AG04450 (cell line): ENCODE measurements around the gene EXOC4. TPM values are rescaled to one million over a fixed set of nuclear protein-coding genes. Genes with fewer than 3 reads are reported as not detected.

Source experiments
- CTCF ChIA-PET: fragments of 300-600, 350-600 bp; formaldehyde crosslinking; extraction: SDS; loops from one replicate; lab custom pipeline; 2022; ENCODE audit warnings: antibody characterized with exemption, inconsistent platforms; lab: Charles Lee
- POLR2A ChIA-PET: fragments of 350-600 bp; formaldehyde crosslinking; extraction: SDS; loops from one replicate; lab custom pipeline; 2021; ENCODE audit warnings: antibody characterized with exemption, inconsistent platforms; lab: Yijun Ruan, JAX
- DNase-seq: peaks from one replicate; pipeline ENCODE4 v3.0.0-alpha.2; 2011; ENCODE audit warnings: low read depth, low spot score
- H3K27ac ChIP-seq: one replicate; pipeline ENCODE4 v1.5.1; 2012; ENCODE audit warnings: low read depth, low read length, control low read depth
- H3K27me3 ChIP-seq: one replicate; pipeline ENCODE4 v1.6.0; 2012; ENCODE audit warnings: low read length; ENCODE audit not compliant: control insufficient read depth, insufficient read depth
- H3K4me3 ChIP-seq: 2 replicates; pipeline ENCODE4 v1.5.1; 2011; ENCODE audit warnings: mild to moderate bottlenecking, low read depth, low read length, control low read depth
- H3K9me3 ChIP-seq: 2 replicates; pipeline ENCODE4 v1.5.1; 2012; ENCODE audit warnings: low read length; ENCODE audit not compliant: control insufficient read depth, insufficient read depth
- polyA plus RNA-seq: library from polyadenylated mRNA; depleted of rRNA; stranded (reverse); fragments of >200 nt; gene quantifications from 2 replicates; pipeline ENCODE4 v1.2.3, GENCODE V29; 2011
- TF ChIP-seq, protein P1 (sequence below): IDR thresholded peaks from 2 replicates; pipeline ENCODE4 v1.5.1; 2011; ENCODE audit warnings: low read depth, low read length, control low read depth, inconsistent platforms

Gene EXOC4
- polyA plus RNA-seq, 1 experiment: 73.5 TPM

DNA sequence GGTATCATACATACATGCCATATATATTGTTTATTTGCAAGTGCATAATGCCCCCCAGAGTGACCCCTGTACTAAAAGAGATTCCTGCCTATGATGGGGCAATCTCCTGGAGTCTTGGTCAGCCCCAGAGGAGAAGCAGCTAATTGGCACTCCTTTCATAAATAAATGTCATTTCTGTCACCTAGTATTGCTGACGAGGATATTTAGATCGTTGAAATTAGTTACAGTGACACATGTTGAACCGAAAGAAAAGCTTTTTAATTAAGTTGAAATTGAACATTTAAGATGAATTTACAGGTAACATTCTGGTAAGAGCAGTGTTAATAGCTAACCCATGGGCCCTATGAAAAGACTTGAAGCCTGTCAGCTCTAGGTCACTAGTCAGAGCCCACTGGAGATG lies 663.7 kb downstream of the EXOC4 start:
- no peak overlapping the region for H3K27ac ChIP-seq
- H3K9me3 ChIP-seq: no peaks in the 10 kb centered on the region; the same call in 1 of the 2 replicates
- no peak overlapping the region for H3K4me3 ChIP-seq
- ChIA-PET POLR2A (no interaction called here), CTCF (no interaction called here)
- TF ChIP-seq, protein P1, sequence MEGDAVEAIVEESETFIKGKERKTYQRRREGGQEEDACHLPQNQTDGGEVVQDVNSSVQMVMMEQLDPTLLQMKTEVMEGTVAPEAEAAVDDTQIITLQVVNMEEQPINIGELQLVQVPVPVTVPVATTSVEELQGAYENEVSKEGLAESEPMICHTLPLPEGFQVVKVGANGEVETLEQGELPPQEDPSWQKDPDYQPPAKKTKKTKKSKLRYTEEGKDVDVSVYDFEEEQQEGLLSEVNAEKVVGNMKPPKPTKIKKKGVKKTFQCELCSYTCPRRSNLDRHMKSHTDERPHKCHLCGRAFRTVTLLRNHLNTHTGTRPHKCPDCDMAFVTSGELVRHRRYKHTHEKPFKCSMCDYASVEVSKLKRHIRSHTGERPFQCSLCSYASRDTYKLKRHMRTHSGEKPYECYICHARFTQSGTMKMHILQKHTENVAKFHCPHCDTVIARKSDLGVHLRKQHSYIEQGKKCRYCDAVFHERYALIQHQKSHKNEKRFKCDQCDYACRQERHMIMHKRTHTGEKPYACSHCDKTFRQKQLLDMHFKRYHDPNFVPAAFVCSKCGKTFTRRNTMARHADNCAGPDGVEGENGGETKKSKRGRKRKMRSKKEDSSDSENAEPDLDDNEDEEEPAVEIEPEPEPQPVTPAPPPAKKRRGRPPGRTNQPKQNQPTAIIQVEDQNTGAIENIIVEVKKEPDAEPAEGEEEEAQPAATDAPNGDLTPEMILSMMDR: no peak
- no peak for DNase-seq
- no peaks in the 10 kb centered on the region for H3K27me3 ChIP-seq

DNA sequence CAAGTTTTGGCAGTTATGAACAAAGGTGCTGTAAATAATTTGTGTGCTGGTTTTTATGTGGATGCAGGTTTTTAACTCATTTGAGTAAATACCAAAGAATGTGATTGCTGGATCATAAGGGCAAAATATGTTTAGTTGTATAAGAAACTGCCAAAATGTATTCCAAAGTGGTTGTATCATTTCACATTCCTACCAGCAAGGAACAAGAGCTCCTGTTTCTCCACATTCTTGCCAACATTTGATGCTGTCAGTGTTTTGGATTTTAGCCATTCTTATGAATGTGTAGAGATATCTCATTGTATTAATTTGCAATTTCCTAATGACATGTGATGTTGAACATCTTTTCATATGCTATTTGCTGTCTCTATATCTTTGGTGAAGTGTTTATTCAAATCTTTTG lies 666.9 kb downstream of the EXOC4 start:
- Histone ChIP-seq H3K27me3 (no peaks in the 10 kb centered on the region), H3K27ac (no peak overlapping the region), H3K9me3 (no peaks in the 10 kb centered on the region; the same call in 1 of the 2 replicates), H3K4me3 (no peak overlapping the region)
- TF ChIP-seq, protein P1: no peak
- CTCF ChIA-PET: no interaction called here
- POLR2A ChIA-PET: no interaction called here
- no peak for DNase-seq

DNA sequence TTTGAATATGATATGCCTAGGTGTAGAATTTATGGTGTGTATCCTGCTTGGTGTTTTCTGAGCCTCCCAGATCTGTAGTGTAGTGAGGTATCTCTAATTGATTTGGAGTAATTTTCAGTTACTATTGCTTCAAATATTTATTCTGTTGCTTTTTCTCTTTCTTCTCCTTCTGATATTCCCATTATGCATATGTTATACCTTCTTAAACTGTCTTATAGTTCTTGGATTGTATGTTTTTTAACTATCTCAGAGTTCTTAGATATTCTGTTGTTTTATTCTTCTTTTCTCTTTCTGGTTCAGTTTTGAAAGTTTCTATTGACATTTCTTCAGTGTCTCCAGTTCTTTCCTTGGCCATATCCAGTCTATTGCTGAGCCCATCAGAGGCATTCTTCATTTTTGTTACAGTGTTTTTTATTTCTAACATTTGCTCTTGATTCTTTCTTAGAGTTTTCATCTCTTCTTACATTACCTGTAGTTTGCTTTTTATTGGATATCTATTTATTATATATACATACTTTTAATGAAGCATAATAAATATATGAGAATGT lies 668.8 kb downstream of the EXOC4 start:
- Histone ChIP-seq H3K27ac (no peak overlapping the region), H3K4me3 (no peak overlapping the region), H3K27me3 (no peaks in the 10 kb centered on the region), H3K9me3 (no peaks in the 10 kb centered on the region)
- TF ChIP-seq, protein P1: no peak
- DNase-seq: no peak
- ChIA-PET POLR2A (no interaction called here), CTCF (no interaction called here)

DNA sequence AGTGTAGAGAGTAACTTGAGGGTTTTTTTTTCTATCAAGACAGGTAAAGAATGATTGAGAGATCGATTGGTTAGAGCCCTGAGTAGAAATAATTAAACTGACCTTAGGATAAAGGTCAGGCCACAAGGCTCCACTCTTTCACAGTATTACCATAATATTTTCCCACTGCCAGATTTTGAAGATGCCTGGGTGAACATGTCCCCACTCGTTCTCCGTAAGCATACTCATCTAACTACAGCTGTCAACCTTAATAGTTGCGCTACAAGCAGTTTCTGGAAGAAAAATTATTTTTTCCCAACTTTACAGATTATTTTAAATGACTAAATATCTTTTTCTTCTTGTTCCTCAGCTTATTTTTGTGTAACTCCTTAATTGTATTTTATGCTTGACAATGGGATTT lies 671.1 kb downstream of the EXOC4 start:
- ChIA-PET POLR2A (no interaction called here), CTCF (no interaction called here)
- Histone ChIP-seq H3K27ac (no peak overlapping the region), H3K4me3 (no peak overlapping the region), H3K9me3 (no peaks in the 10 kb centered on the region), H3K27me3 (no peaks in the 10 kb centered on the region)
- no peak for DNase-seq
- TF ChIP-seq, protein P1: no peak

DNA sequence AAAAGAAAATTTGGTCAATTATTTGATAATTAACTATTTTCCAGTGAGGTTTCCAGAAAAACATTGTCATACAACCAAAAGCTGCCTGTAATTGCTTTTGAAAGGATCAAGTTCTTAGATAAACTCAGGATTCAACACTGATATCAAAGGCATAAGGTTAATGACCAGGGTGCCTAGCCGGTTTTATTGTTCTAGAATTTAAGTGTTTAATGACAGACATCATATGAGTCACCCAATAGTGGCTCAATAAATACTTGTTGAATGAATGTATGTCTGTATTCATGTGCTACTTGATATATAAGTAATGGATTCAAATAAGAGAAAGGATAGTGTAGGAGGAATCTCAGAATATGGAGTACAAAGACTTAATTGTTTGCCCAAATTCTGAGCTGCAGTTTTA lies 678.2 kb downstream of the EXOC4 start:
- CTCF ChIA-PET: no interaction called here
- TF ChIP-seq, protein P1: no peak
- Histone ChIP-seq H3K27me3 (no peaks in the 10 kb centered on the region), H3K4me3 (no peak overlapping the region), H3K27ac (no peak overlapping the region), H3K9me3 (no peaks in the 10 kb centered on the region)
- POLR2A ChIA-PET: interaction anchor here (0.7 kb wide), 1 partner anchor 849 kb away, joined by 3 read pairs; the partner anchor contains the start of gene CHCHD3
- no peak for DNase-seq
